Mucosa of descending colon (tissue), 3 donors: Measurements from ENCODE around the gene MTX2. TPM values are rescaled to one million over a fixed set of nuclear protein-coding genes. Genes with fewer than 3 reads are reported as not detected.

Experiments
- ATAC-seq: fragments of 200-7000 bp; cut with Tn5 transposase; one replicate; pipeline ENCODE4 v1.9.1; 2020; ENCODE audit warnings: mild to moderate bottlenecking, moderate library complexity
- DNase-seq, 3 donors: peaks; one replicate each; pipeline ENCODE4 v3.0.0-alpha.2; 2020
- H3K36me3 ChIP-seq: fragments of 200-600 bp; one replicate; pipeline ENCODE4 v1.8.0; 2021; ENCODE audit warnings: low read depth, mild to moderate bottlenecking
- H3K4me1 ChIP-seq: fragments of 200-600 bp; one replicate; pipeline ENCODE4 v1.8.0; 2021; ENCODE audit warnings: low read depth, mild to moderate bottlenecking
- H3K4me3 ChIP-seq: fragments of 200-600 bp; one replicate; pipeline ENCODE4 v1.8.0; 2021; ENCODE audit warnings: mild to moderate bottlenecking
- H3K9me3 ChIP-seq: fragments of 200-600 bp; one replicate; pipeline ENCODE4 v1.8.0; 2021; ENCODE audit warnings: mild to moderate bottlenecking
- intact Hi-C, 2 donors: fragments of 100-400 bp; cut with DNase I in 1 of 2; cut with micrococcal nuclease in 1 of 2; formaldehyde crosslinking; loops; one replicate each; pipeline versions ENCODE4 v1.11.0 to v1.11.1; 2022; cut with DNase I, micrococcal nuclease
- total RNA-seq, 3 donors: library from RNA; stranded (reverse); fragmentation: NEBNext Ultra II Directional in 2 of 3; extraction: Animal tissue kit (Norgen Biotek cat#: 25700) in 2 of 3; gene quantifications; one replicate each; pipeline versions ENCODE4 v1.2.1 to v1.2.4, GENCODE V29; 2021 to 2023
- TF ChIP-seq, protein P1 (sequence below): fragments of 200-600 bp; IDR thresholded peaks from one replicate; pipeline ENCODE4 v1.8.0; 2022; ENCODE audit warnings: antibody characterized with exemption, mild to moderate bottlenecking
- donor health status: DM: no; HTN: no; CAD: no; lungs with moderate emphysema.
- donor health status: DM: no; HTN: no; CAD: no.
- donor health status: DM: no; HTN: yes; CAD: no.

Gene MTX2
- total RNA-seq, 3 donors from 2014 or later: 27.5 to 29.9 (median 29.8) TPM

DNA sequence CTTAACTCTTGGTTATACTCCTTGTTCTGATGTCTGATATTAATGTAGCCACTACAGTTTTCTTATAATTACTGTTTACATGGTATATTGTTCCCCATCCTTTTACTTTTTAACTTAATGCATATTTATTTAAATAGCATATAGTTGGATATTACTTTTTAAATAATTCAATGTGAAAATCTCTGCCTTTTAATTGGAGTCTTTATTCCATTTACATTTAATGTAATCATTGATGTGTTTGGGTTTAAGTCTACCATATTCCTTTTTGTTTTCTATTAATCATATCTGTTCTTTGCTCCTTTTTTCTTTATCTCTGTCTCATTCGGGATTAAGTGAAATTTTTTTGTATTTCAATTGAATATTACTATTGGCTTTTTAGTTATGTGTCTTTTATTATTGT lies 109.1 kb downstream of the MTX2 start:
- no peaks in the 10 kb centered on the region for H3K36me3 ChIP-seq
- ATAC-seq: no peak
- DNase-seq: no peak
- H3K4me1 ChIP-seq: no peaks in the 10 kb centered on the region
- peaks cover 19% of the 10 kb centered on the region for H3K9me3 ChIP-seq
- TF ChIP-seq, protein P1, sequence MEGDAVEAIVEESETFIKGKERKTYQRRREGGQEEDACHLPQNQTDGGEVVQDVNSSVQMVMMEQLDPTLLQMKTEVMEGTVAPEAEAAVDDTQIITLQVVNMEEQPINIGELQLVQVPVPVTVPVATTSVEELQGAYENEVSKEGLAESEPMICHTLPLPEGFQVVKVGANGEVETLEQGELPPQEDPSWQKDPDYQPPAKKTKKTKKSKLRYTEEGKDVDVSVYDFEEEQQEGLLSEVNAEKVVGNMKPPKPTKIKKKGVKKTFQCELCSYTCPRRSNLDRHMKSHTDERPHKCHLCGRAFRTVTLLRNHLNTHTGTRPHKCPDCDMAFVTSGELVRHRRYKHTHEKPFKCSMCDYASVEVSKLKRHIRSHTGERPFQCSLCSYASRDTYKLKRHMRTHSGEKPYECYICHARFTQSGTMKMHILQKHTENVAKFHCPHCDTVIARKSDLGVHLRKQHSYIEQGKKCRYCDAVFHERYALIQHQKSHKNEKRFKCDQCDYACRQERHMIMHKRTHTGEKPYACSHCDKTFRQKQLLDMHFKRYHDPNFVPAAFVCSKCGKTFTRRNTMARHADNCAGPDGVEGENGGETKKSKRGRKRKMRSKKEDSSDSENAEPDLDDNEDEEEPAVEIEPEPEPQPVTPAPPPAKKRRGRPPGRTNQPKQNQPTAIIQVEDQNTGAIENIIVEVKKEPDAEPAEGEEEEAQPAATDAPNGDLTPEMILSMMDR: no peak
- intact Hi-C loops: no loop called here
- H3K4me3 ChIP-seq: no peak overlapping the region

DNA sequence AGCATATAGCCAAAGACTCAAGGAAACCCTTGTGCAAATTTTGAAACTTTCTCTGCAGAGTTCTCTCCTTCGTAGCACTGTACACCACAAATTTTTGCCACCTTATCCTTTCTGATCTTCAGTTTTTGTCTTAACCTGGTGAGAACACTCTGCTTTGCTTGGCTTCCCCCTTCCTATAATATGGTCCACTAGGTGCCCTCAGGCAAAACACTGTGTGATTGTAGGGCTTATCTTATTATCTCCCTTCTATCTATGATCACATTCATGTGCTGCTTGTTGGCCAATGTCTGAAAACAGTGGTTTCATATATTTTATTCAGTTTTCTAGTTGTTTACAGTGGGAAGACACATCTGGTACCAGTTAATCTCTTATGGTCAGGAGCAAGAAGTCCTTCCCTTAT lies 111.1 kb downstream of the MTX2 start:
- H3K9me3 ChIP-seq: peaks cover 19% of the 10 kb centered on the region
- intact Hi-C loops: no loop called here
- H3K4me1 ChIP-seq: no peaks in the 10 kb centered on the region
- no peak for ATAC-seq
- no peak overlapping the region for H3K4me3 ChIP-seq
- DNase-seq: no peak
- H3K36me3 ChIP-seq: no peaks in the 10 kb centered on the region
- TF ChIP-seq, protein P1: no peak

DNA sequence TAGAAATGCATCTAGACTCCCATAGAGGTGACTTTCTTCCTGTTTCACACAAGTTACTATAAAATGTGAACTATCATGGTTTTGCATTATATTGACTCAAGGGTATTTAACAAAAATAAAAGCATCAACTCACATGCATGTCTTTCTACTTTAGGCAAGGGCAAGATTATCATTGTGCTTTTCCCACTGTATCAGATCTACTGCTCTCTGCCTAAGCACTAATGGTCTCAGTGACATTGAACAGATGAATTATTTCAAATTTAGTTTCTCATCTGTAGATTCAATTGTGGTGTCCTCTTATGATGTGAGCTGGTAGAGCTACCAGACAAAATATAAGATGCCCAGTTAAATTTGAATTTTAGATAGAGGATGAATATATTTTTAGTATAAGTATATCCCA lies 113.9 kb downstream of the MTX2 start:
- peaks cover 12% of the 10 kb centered on the region for H3K9me3 ChIP-seq
- TF ChIP-seq, protein P1: no peak
- no peak overlapping the region for H3K4me3 ChIP-seq
- DNase-seq (no peak), ATAC-seq (no peak)
- intact Hi-C loops: no loop called here
- H3K36me3 ChIP-seq: no peaks in the 10 kb centered on the region
- no peaks in the 10 kb centered on the region for H3K4me1 ChIP-seq

DNA sequence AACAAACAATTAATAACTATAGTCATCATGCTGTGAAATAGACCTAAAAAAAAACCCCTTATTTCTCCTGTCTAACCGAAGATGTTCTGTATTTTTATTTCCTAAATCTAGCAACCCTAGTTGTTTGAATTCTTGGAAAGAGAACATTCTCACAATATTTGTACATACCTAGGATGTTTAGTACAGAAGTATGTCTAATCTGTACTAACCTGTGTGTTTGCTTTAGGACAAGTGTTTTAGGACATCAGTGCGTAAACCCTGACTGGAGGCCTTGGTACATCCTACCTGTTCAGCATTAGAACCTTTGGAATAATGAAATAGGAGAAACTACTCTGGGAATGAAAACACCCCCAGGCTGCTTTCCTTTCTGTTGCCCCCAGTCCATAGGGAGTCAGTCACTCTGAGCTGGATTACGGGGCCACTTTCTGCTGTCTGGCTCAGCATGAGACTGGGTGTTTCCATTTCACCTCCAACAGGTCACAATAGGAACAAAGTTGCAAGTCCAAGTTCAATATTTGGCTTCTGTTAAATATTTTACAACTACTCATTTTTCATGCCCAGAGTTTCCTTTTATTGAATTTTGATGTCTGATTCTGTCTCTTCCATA lies 114.7 kb downstream of the MTX2 start:
- intact Hi-C loops: no loop called here
- no peaks in the 10 kb centered on the region for H3K4me1 ChIP-seq
- DNase-seq (no peak), ATAC-seq (no peak)
- peaks cover 5% of the 10 kb centered on the region for H3K9me3 ChIP-seq
- no peak overlapping the region for H3K4me3 ChIP-seq
- H3K36me3 ChIP-seq: no peaks in the 10 kb centered on the region
- TF ChIP-seq, protein P1: no peak

DNA sequence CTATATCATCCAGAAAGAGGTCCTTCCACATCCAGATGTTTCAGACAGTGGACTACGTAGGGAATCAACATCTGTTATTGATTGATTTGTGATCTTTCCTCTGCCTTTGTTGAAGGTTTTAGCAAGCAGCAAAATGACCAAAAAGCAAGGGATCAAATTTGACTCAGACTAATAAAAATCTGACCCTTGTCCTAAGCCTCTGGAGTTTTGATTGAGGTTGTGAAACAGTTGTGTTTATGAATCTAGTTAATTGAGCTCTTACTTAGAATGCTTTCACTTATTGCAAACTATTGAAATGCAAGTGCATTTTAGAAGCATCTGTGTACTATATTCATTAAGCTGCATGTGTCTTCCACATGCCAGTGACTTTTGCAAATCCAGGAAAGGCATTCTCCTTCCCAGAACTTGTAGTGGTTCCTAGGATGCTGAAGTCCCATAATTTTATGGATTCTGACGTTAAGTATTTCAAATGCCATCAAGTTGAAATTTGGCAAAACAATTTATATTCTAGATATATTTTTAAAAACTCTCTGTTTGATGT lies 116.0 kb downstream of the MTX2 start:
- H3K36me3 ChIP-seq: no peaks in the 10 kb centered on the region
- TF ChIP-seq, protein P1: no peak
- no peak overlapping the region for H3K4me3 ChIP-seq
- H3K9me3 ChIP-seq: no peaks in the 10 kb centered on the region
- DNase-seq: no peak
- ATAC-seq: no peak
- no peaks in the 10 kb centered on the region for H3K4me1 ChIP-seq
- intact Hi-C loops: no loop called here
